Left lung (tissue), 10 donors: ENCODE data around the gene FANK1. TPM values are rescaled to one million over a fixed set of nuclear protein-coding genes. Genes with fewer than 3 reads are reported as not detected.
"Not testable (repeated sequence)": the region's sequence is repeated elsewhere in the genome, so short reads cannot be mapped to it uniquely, and the experiment has no call there.

Experiments
- ATAC-seq: fragments of 200-7000 bp; cut with Tn5 transposase; one replicate; pipeline ENCODE4 v1.9.1; 2020; ENCODE audit warnings: moderate library complexity
- DNase-seq, 4 donors: peaks; one replicate each; pipeline ENCODE4 v3.0.0-alpha.2; 2013 to 2020
- H3K27ac ChIP-seq, 2 donors: fragments of 200-600 bp; sonication (generic) in 1 of 2; one replicate each; pipeline versions ENCODE4 v1.5.0 to v1.8.0; 2020 to 2021
- H3K27me3 ChIP-seq, 2 donors: fragments of 200-600 bp; sonication (generic) in 1 of 2; one replicate each; pipeline versions ENCODE4 v1.5.0 to v1.8.0; 2020 to 2021
- H3K36me3 ChIP-seq, 2 donors: fragments of 200-600 bp; sonication (generic) in 1 of 2; one replicate each; pipeline versions ENCODE4 v1.5.0 to v1.8.0; 2020 to 2021
- H3K4me1 ChIP-seq, 2 donors: fragments of 200-600 bp; one replicate each; pipeline ENCODE4 v1.8.0; 2021
- H3K4me3 ChIP-seq, 2 donors: fragments of 200-600 bp; sonication (generic) in 1 of 2; one replicate each; pipeline versions ENCODE4 v1.5.0 to v1.8.0; 2020 to 2021; ENCODE audit warnings: mild to moderate bottlenecking in 1 of 2
- H3K9me3 ChIP-seq, 2 donors: fragments of 200-600 bp; sonication (generic) in 1 of 2; one replicate each; pipeline versions ENCODE4 v1.5.0 to v1.8.0; 2020 to 2021
- CTCF ChIP-seq, 2 donors: fragments of 200-600 bp; sonication (generic) in 1 of 2; IDR thresholded peaks; one replicate each; pipeline versions ENCODE4 v1.5.0 to v1.8.0; 2021; ENCODE audit warnings: antibody characterized with exemption in 2 of 2
- intact Hi-C, 2 donors: fragments of 100-400 bp; cut with DNase I; formaldehyde crosslinking; loops; one replicate each; pipeline versions ENCODE4 v1.11.2 to v1.14.2; 2022
- polyA plus RNA-seq, 6 donors: library from polyadenylated mRNA; unstranded; fragments of 120-200 nt; gene quantifications; one replicate each; pipeline ENCODE4 v1.2.1, GENCODE V29; 2013; ENCODE audit not compliant: insufficient read length in 6 of 6
- total RNA-seq, 2 donors: library from RNA; stranded (reverse); fragmentation: NEBNext Ultra II Directional; extraction: Animal tissue kit (Norgen Biotek cat#: 25700); gene quantifications; one replicate each; pipeline ENCODE4 v1.2.1, GENCODE V29; 2021
- donor health status: DM: no; HTN: yes; CAD: no.
- donor health status: DM: no; HTN: no; CAD: no.

Gene FANK1
- total and polyA plus RNA-seq, 8 donors: 4.3 to 12.1 (median 8.4) TPM

- Histone ChIP-seq H3K9me3 (no peaks in the 10 kb centered on the region), H3K36me3 (no peaks in the 10 kb centered on the region), H3K27me3 (no peaks in the 10 kb centered on the region), H3K4me3 (no peak overlapping the region), H3K27ac (no peak overlapping the region), H3K4me1 (no peaks in the 10 kb centered on the region)
- intact Hi-C loops: no loop called here
- no peak for TF ChIP-seq CTCF (IDR thresholded peaks at IDR 0.05)
- ATAC-seq (no peak), DNase-seq (no peak)
Observed at GRCh38 chr10:125916977-125917376, 20.6 kb downstream of the FANK1 start.

GRCh38 chr10:125917704-125918361 lies 21.5 kb downstream of the FANK1 start:
- H3K4me1 ChIP-seq, ATAC-seq, intact Hi-C loops: not testable (repeated sequence)

GRCh38 chr10:125921643-125922306 lies 25.4 kb downstream of the FANK1 start:
- ATAC-seq, H3K4me3 ChIP-seq, H3K27ac ChIP-seq, H3K27me3 ChIP-seq, intact Hi-C loops, H3K4me1 ChIP-seq, H3K9me3 ChIP-seq, H3K36me3 ChIP-seq, DNase-seq: not testable (repeated sequence)

More at GRCh38 chr10:125917704-125918361, 21.5 kb downstream of the FANK1 start:
- not testable (repeated sequence) for DNase-seq, H3K27ac ChIP-seq, H3K27me3 ChIP-seq, H3K36me3 ChIP-seq, H3K4me3 ChIP-seq, H3K9me3 ChIP-seq

GRCh38 chr10:125925262-125925834 lies 29.0 kb downstream of the FANK1 start:
- Histone ChIP-seq H3K27me3 (no peaks in the 10 kb centered on the region), H3K36me3 (no peaks in the 10 kb centered on the region), H3K27ac (no peak overlapping the region), H3K4me3 (no peak overlapping the region), H3K9me3 (no peaks in the 10 kb centered on the region), H3K4me1 (no peaks in the 10 kb centered on the region)
- no peak for DNase-seq
- intact Hi-C loops: no loop called here
- ATAC-seq: no peak
- TF ChIP-seq CTCF (IDR thresholded peaks at IDR 0.05): no peak

- H3K9me3 ChIP-seq: no peaks in the 10 kb centered on the region
- H3K27ac ChIP-seq: no peak overlapping the region
- intact Hi-C loops: no loop called here
- no peak for TF ChIP-seq CTCF (IDR thresholded peaks at IDR 0.05)
- H3K4me3 ChIP-seq: no peak overlapping the region
- H3K4me1 ChIP-seq: no peaks in the 10 kb centered on the region
- no peaks in the 10 kb centered on the region for H3K27me3 ChIP-seq
- ATAC-seq: no peak
- H3K36me3 ChIP-seq: no peaks in the 10 kb centered on the region
- DNase-seq: no peak
Observed at GRCh38 chr10:125926247-125926646, 29.9 kb downstream of the FANK1 start.

GRCh38 chr10:125927265-125927664 lies 30.9 kb downstream of the FANK1 start:
- H3K4me3 ChIP-seq, H3K36me3 ChIP-seq, H3K27ac ChIP-seq, ATAC-seq, H3K27me3 ChIP-seq, H3K9me3 ChIP-seq, intact Hi-C loops, DNase-seq, H3K4me1 ChIP-seq: not testable (repeated sequence)
